GM12878 (cell line): Measurements from ENCODE around the gene TMEM163.

Experiments
- CHD1 ChIP-seq: IDR thresholded peaks from 2 replicates; pipeline ENCODE4 v1.6.1; 2012; ENCODE audit warnings: low read depth, low read length, improper control_type of control experiment
- EZH2 ChIP-seq: IDR thresholded peaks from 2 replicates; pipeline ENCODE4 v1.6.1; 2012; ENCODE audit warnings: low read depth, mild to moderate bottlenecking, control low read depth, inconsistent platforms, low read length, borderline replicate concordance; ENCODE audit not compliant: control insufficient read depth
- PAX5 ChIP-seq: IDR thresholded peaks from 2 replicates; pipeline ENCODE4 v1.6.1; 2011; ENCODE audit warnings: low read depth, low read length, borderline replicate concordance
- PBX3 ChIP-seq: IDR thresholded peaks from 2 replicates; pipeline ENCODE4 v1.6.1; 2011; ENCODE audit warnings: mild to moderate bottlenecking, low read depth, low read length, moderate library complexity; ENCODE audit not compliant: insufficient replicate concordance
- PML ChIP-seq: IDR thresholded peaks from 2 replicates; pipeline ENCODE4 v1.6.1; 2012; ENCODE audit warnings: low read length, inconsistent platforms
- POLR2A ChIP-seq: IDR thresholded peaks from 2 replicates; pipeline ENCODE4 v1.6.1; 2011; ENCODE audit warnings: low read depth, mild to moderate bottlenecking, low read length
- POLR2AphosphoS5 ChIP-seq: IDR thresholded peaks from 2 replicates; pipeline ENCODE4 v1.6.1; 2011; ENCODE audit warnings: mild to moderate bottlenecking, low read length, inconsistent platforms
- SREBF2 ChIP-seq: IDR thresholded peaks from 2 replicates; pipeline ENCODE4 v1.6.1; 2012; ENCODE audit warnings: mild to moderate bottlenecking, low read length
- ZNF24 ChIP-seq: fragments of 450-650 bp; IDR thresholded peaks from 2 replicates; pipeline ENCODE4 v1.6.1; 2017; ENCODE audit warnings: antibody characterized with exemption, mild to moderate bottlenecking
- ZSCAN29 ChIP-seq: fragments of 450-650 bp; IDR thresholded peaks from 2 replicates; pipeline ENCODE4 v1.6.1; 2017; ENCODE audit warnings: mild to moderate bottlenecking, moderate library complexity
- TF ChIP-seq, protein P1 (sequence below): fragments of 150-350 bp; IDR thresholded peaks from 2 replicates; pipeline ENCODE4 v1.6.1; 2016; ENCODE audit warnings: low read depth, low read length
- TF ChIP-seq, protein P2 (sequence below), 3 experiments: IDR thresholded peaks in 2 of 3; conservative IDR thresholded peaks in 1 of 3; 2 replicates each; pipeline ENCODE4 v1.5.1; 2011; ENCODE audit warnings: low read depth in 3 of 3, low read length in 3 of 3, mild to moderate bottlenecking in 3 of 3, control low read depth in 2 of 3, moderate library complexity in 2 of 3, inconsistent platforms in 1 of 3, mixed read lengths in 1 of 3; ENCODE audit not compliant: control insufficient read depth in 2 of 3, insufficient read depth in 1 of 3; ENCODE audit errors: extremely low read depth in 1 of 3

- TF ChIP-seq CHD1 (no peak), POLR2AphosphoS5 (no peak), PAX5 (no peak), SREBF2 (no peak), PBX3 (peak; percentile 64), PML (no peak), POLR2A (no peak), ZNF24 (no peak), EZH2 (no peak), ZSCAN29 (no peak)
- TF ChIP-seq, protein P1, sequence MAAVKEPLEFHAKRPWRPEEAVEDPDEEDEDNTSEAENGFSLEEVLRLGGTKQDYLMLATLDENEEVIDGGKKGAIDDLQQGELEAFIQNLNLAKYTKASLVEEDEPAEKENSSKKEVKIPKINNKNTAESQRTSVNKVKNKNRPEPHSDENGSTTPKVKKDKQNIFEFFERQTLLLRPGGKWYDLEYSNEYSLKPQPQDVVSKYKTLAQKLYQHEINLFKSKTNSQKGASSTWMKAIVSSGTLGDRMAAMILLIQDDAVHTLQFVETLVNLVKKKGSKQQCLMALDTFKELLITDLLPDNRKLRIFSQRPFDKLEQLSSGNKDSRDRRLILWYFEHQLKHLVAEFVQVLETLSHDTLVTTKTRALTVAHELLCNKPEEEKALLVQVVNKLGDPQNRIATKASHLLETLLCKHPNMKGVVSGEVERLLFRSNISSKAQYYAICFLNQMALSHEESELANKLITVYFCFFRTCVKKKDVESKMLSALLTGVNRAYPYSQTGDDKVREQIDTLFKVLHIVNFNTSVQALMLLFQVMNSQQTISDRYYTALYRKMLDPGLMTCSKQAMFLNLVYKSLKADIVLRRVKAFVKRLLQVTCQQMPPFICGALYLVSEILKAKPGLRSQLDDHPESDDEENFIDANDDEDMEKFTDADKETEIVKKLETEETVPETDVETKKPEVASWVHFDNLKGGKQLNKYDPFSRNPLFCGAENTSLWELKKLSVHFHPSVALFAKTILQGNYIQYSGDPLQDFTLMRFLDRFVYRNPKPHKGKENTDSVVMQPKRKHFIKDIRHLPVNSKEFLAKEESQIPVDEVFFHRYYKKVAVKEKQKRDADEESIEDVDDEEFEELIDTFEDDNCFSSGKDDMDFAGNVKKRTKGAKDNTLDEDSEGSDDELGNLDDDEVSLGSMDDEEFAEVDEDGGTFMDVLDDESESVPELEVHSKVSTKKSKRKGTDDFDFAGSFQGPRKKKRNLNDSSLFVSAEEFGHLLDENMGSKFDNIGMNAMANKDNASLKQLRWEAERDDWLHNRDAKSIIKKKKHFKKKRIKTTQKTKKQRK, result no peak
- TF ChIP-seq, protein P2, sequence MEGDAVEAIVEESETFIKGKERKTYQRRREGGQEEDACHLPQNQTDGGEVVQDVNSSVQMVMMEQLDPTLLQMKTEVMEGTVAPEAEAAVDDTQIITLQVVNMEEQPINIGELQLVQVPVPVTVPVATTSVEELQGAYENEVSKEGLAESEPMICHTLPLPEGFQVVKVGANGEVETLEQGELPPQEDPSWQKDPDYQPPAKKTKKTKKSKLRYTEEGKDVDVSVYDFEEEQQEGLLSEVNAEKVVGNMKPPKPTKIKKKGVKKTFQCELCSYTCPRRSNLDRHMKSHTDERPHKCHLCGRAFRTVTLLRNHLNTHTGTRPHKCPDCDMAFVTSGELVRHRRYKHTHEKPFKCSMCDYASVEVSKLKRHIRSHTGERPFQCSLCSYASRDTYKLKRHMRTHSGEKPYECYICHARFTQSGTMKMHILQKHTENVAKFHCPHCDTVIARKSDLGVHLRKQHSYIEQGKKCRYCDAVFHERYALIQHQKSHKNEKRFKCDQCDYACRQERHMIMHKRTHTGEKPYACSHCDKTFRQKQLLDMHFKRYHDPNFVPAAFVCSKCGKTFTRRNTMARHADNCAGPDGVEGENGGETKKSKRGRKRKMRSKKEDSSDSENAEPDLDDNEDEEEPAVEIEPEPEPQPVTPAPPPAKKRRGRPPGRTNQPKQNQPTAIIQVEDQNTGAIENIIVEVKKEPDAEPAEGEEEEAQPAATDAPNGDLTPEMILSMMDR (IDR thresholded peaks at IDR 0.05 in 2 of 3, conservative IDR thresholded peaks at IDR 0.05 in 1 of 3; ENCODE audit: control insufficient read depth in 2 of 3, extremely low read depth in 1 of 3, insufficient read depth in 1 of 3, low read depth in 3 of 3, low read length in 3 of 3), result no peak
These were observed 35.2 kb downstream of the TMEM163 start for GRCh38 chr2:134683561-134684112.
